Left renal pelvis (tissue), 4 donors: ENCODE measurements around the gene WNK1. TPM values are rescaled to one million over a fixed set of nuclear protein-coding genes. Genes with fewer than 3 reads are reported as not detected.
"Not testable (repeated sequence)": the region's sequence is repeated elsewhere in the genome, so short reads cannot be mapped to it uniquely, and the experiment has no call there.

Experiments used
- DNase-seq, 4 donors: peaks; one replicate each; pipeline ENCODE4 v3.0.0-alpha.2; 2013; ENCODE audit warnings: low read depth in 4 of 4, low spot score in 3 of 4
- polyA plus RNA-seq, 4 donors: library from polyadenylated mRNA; unstranded; fragments of 120-200 nt; gene quantifications; one replicate each; pipeline ENCODE4 v1.2.1, GENCODE V29; 2013; ENCODE audit not compliant: insufficient read length in 4 of 4

The WNK1 gene
- 100 to 1,000 TPM in 3 of 4 donors, 10 to 100 TPM in 1; 71.8 to 112 (median 103) TPM for polyA plus RNA-seq

- peak; percentile 96 to 98 (median 98) for DNase-seq
Measured at GRCh38 chr12:751999-752694, at the start of gene WNK1. WNK1 (plus strand) TSS chr12:752579; CDS start chr12:753566, 987 bp downstream.

- no peak for DNase-seq
Measured at GRCh38 chr12:704516-705242, 47.7 kb upstream of the WNK1 start.

GRCh38 chr12:708084-708483, 44.3 kb upstream of the WNK1 start:
- not testable (repeated sequence) for DNase-seq

GRCh38 chr12:709455-710020, 42.8 kb upstream of the WNK1 start:
- DNase-seq: no peak

- no peak for DNase-seq
Measured at GRCh38 chr12:712172-712863, 40.1 kb upstream of the WNK1 start.

- DNase-seq: no peak
Measured at GRCh38 chr12:713281-713875, 39.0 kb upstream of the WNK1 start.

GRCh38 chr12:716506-716905, 35.9 kb upstream of the WNK1 start:
- no peak for DNase-seq

GRCh38 chr12:718756-719102, 33.6 kb upstream of the WNK1 start:
- no peak for DNase-seq

- DNase-seq: no peak
Measured at GRCh38 chr12:720231-720941, 32.0 kb upstream of the WNK1 start.

GRCh38 chr12:724194-724855, 28.1 kb upstream of the WNK1 start:
- no peak for DNase-seq

- no peak for DNase-seq
Measured at GRCh38 chr12:725076-725475, 27.3 kb upstream of the WNK1 start.

GRCh38 chr12:726281-727140, 25.9 kb upstream of the WNK1 start:
- DNase-seq: no peak

- DNase-seq: no peak
Measured at GRCh38 chr12:727321-727720, 25.1 kb upstream of the WNK1 start.

- DNase-seq: no peak
Measured at GRCh38 chr12:728781-729180, 23.6 kb upstream of the WNK1 start.

- no peak for DNase-seq
Measured at GRCh38 chr12:729221-729620, 23.2 kb upstream of the WNK1 start.

GRCh38 chr12:730550-730949, 21.8 kb upstream of the WNK1 start:
- no peak for DNase-seq

GRCh38 chr12:737122-737739, 15.1 kb upstream of the WNK1 start:
- DNase-seq: no peak

- DNase-seq: no peak
Measured at GRCh38 chr12:738712-739111, 13.7 kb upstream of the WNK1 start.
